OCI-M1 (cell line): ENCODE measurements around the gene LRRC23.
"Not testable (repeated sequence)": the region's sequence is repeated elsewhere in the genome, so short reads cannot be mapped to it uniquely, and the experiment has no call there.

Experiments used
- DNase-seq: peaks from one replicate; lab custom pipeline; 2025; lab: John Stamatoyannopoulos, UW

The LRRC23 gene

DNA sequence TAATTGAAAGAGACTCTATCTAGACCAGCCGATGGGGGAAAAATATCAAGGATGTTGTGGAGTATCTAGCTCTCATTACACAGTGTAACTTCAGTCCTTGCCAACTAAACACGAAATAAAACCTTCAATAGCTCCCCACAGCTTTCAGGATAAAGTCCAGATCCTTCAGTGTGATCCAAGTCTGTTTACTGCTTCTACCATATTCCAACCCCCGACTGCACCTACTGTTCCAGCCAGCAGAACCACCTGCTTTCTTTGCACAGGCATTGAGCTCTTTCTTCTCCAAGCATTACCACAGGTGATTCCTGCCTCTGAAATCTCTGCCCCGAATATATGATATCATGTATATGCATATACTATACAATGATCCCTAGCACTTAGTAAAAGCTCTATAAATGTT is 2.2 kb upstream of the LRRC23 start:
- no peak for DNase-seq

DNA sequence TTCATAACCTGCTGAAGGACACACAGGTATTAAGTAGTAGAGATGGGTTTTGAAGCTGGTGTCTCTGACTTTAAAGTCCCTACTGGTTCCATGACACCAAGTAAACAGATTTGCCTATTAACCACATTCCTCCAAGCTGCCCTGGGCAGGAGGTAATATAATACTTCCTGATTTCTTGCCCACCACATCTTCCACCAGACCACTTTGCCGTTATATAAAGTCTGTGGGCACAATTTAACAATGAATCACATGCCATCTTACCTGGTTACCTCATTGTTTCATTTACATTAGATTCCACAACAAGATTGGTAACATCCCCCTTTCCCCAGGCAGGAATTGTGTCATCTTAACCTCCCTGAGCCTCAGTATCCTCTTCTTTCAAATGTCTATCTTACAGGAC is 900 bp upstream of the LRRC23 start:
- peak; percentile 61 for DNase-seq

DNA sequence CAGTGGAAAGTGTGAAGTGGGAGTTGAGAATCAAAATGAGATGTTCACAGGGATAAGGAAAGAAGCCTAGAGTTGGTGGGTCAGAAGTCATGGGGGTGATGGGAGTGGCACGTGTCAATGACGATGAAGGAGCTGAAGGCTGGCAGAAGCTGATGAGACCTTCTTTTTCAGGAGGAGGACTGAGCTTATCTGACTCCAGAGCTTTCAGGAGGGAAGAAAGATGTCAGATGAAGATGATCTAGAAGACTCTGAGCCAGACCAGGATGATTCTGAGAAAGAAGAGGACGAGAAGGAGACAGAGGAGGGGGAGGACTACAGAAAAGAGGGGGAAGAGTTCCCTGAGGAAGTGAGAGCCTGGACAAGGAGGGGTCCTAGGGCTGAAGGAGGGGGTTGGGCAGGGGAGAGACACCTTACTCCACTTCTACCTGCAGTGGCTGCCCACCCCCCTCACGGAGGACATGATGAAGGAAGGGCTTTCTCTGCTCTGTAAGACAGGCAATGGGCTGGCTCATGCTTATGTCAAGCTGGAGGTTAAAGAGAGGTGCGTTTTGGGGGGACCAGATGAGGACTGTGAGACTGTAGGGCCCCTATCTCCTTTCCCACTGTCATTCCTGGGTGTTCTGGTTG is 905 bp downstream of the LRRC23 start:
- DNase-seq: no peak

- DNase-seq: not testable (repeated sequence)
These were observed 3.5 kb downstream of the LRRC23 start for GRCh38 chr12:6908141-6908540.

DNA sequence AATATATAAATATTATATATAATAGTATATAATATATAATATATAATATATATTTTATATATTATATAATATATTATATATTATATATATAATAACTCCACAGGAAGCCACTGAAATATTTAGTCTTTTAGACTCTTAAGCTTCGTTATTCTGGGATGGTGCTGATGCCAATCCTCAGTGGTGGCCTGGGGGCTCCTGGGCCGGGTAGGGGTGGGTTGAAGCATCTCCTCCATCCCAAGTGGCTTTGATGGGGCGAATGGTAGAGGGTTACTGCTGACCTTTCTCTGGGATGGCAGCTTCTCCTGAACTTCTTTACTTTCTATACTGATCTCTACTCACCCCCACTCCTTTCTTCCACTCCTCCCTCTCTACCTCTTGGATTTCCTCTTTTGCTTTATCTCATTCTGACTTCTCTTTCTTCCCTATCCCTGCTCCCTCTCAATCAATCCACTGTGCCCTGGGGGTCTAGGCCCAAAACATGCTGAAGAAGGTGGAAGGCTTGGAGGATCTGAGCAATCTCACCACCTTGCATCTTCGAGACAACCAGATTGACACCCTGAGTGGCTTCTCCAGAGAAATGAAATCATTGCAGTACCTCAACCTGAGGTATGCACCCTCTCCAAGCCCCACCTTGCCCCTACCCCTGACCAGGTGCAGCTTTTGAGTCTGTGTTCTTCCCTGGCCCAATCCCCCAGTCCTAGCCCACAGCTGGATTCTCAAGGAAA is 5.0 kb downstream of the LRRC23 start:
- DNase-seq: no peak

DNA sequence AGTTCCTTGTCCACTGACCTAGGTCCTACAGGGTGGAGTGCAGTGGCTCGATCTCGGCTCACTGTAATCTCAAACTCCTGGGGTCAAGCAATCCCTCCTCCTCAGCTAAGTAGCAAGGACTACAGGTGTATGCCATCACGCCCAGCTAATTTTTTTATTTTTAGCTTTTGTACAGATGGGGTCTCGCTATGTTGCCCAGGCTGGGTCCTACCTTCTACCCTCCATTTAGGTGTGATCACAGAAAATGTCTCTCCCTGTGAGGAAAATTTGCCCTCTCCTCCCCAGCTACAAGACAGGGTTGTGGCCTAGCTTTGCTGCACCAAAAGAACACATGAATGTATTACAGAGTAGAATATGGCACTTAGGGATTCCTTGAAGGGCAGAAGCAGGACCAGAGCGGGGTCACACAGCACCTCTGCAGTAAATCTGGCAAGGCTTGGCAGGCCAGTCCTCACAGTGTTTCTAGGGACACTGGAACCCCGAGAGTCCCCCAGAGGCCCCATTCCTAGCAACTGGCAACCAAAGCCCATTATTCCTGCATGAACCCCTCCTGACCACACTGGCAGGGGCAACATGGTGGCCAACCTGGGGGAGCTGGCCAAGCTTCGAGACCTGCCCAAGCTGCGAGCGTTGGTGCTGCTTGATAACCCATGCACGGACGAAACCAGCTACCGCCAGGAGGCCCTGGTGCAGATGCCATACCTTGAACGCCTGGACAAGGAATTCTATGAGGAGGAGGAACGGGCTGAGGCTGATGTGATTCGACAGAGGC is 7.7 kb downstream of the LRRC23 start:
- DNase-seq: no peak

DNA sequence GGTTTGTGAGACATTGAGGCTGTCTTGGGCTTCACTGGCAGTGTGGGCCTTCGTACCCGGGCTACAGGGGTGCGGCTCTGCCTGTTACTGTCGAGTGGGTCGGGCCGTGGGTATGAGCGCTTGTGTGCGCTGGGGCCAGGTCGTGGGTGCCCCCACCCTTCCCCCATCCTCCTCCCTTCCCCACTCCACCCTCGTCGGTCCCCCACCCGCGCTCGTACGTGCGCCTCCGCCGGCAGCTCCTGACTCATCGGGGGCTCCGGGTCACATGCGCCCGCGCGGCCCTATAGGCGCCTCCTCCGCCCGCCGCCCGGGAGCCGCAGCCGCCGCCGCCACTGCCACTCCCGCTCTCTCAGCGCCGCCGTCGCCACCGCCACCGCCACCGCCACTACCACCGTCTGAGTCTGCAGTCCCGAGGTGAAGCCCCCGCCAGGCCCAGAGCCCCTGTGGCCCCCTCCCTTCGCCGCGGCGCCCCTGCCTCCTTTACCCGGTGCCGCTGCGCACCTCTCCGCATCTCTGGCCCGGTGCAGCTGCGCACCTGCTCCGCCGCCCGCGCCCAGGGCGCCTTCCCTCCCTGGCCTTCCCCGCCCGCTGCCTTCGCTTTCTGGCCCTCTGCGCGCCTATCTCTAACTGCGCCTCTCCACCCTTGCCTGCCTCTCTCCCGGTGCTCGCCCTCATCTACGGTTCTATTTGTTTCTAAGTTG is 9.8 kb downstream of the LRRC23 start, which contains the start of gene ENO2:
ENO2 (plus strand) TSS at position 335 of the 701 bp plus-strand sequence. CDS start 1,253 bp downstream, outside the sequence.
- peak; percentile 60 for DNase-seq

- DNase-seq: peak; percentile 61
These were observed 10.5 kb downstream of the LRRC23 start for GRCh38 chr12:6914947-6915788.

GRCh38 chr12:6915789-6916285 is 11.2 kb downstream of the LRRC23 start:
- DNase-seq: no peak

GRCh38 chr12:6916426-6917200 is 12.0 kb downstream of the LRRC23 start:
- no peak for DNase-seq

GRCh38 chr12:6917491-6918231 is 13.0 kb downstream of the LRRC23 start:
- no peak for DNase-seq

- DNase-seq: peak; percentile 40
These were observed 15.0 kb downstream of the LRRC23 start for GRCh38 chr12:6919588-6919987.

- no peak for DNase-seq
These were observed 16.9 kb downstream of the LRRC23 start for GRCh38 chr12:6921539-6921938.

- DNase-seq: no peak
These were observed 17.6 kb downstream of the LRRC23 start for GRCh38 chr12:6921996-6922946.

DNA sequence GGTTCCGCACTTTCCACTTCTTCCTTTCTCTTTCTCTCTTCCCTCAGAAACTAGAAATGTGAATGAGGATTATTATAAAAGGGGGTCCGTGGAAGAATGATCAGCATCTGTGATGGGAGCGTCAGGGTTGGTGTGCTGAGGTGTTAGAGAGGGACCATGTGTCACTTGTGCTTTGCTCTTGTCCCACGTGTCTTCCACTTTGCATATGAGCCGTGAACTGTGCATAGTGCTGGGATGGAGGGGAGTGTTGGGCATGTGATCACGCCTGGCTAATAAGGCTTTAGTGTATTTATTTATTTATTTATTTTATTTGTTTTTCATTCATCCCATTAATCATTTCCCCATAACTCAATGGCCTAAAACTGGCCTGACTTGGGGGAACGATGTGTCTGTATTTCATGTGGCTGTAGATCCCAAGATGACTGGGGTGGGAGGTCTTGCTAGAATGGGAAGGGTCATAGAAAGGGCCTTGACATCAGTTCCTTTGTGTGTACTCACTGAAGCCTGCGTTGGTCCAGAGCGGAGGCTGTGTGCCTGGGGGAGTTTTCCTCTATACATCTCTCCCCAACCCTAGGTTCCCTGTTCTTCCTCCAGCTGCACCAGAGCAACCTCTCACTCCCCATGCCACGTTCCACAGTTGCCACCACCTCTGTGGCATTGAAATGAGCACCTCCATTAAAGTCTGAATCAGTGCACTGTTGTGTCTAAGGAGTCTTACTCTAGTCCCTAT is 18.5 kb downstream of the LRRC23 start:
- DNase-seq: no peak

DNA sequence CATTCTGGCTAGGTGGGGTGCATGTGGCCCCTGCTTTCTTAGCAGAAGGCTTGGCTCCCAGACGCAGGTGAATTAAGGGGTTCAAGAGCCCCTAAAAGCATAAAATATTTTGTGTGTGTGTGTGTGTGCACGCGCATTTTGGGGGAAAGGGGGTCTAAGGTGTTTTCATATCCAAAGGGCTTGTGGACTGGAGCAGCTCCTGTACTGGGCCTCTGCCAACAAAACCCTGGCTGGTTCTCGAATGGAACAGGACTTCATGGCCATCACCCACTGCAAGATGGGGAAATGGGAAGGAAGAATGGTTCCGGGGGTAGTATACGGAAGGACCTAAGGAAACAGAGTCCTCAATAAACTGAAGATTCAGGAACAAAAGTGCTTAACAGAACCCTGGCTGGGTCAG is 19.2 kb downstream of the LRRC23 start:
- DNase-seq: no peak

GRCh38 chr12:6925239-6925539 is 20.6 kb downstream of the LRRC23 start:
- DNase-seq: no peak
